NCI-H2107 (cell line): ENCODE data around the gene S100A11.
A peak's percentile ranks its signal among the peaks of the same experiment; 100 is the strongest.

Source experiments
- DNase-seq: peaks from one replicate; lab custom pipeline; 2025; lab: John Stamatoyannopoulos, UW

S100A11 gene

GRCh38 chr1:152001631-152002584 is 34.9 kb downstream of the S100A11 start:
- peak; percentile 22 for DNase-seq

- no peak for DNase-seq
Observed at GRCh38 chr1:152000964-152001630, 35.7 kb downstream of the S100A11 start.

- no peak for DNase-seq
Observed at GRCh38 chr1:151998611-151999362, 38.0 kb downstream of the S100A11 start.

- no peak for DNase-seq
Observed at GRCh38 chr1:151997284-151997570, 39.6 kb downstream of the S100A11 start.

GRCh38 chr1:151995774-151996173 is 41.0 kb downstream of the S100A11 start:
- no peak for DNase-seq

- DNase-seq: no peak
Observed at GRCh38 chr1:151994956-151995355, 41.8 kb downstream of the S100A11 start.

- no peak for DNase-seq
Observed at GRCh38 chr1:151993734-151994496, 42.9 kb downstream of the S100A11 start, which contains the start of gene S100A10. S100A10 (minus strand) TSS chr1:151993859; CDS start chr1:151986230, 7,629 bp downstream.

GRCh38 chr1:151993084-151993733 is 43.6 kb downstream of the S100A11 start:
- DNase-seq: no peak

- DNase-seq: no peak
Observed at GRCh38 chr1:151992303-151993083, 44.3 kb downstream of the S100A11 start.

GRCh38 chr1:151991663-151992302 is 45.0 kb downstream of the S100A11 start:
- no peak for DNase-seq

GRCh38 chr1:151990856-151991198 is 46.0 kb downstream of the S100A11 start:
- DNase-seq: no peak

- DNase-seq: no peak
Observed at GRCh38 chr1:151990058-151990855, 46.5 kb downstream of the S100A11 start.

- no peak for DNase-seq
Observed at GRCh38 chr1:151989211-151989862, 47.5 kb downstream of the S100A11 start.

- DNase-seq: no peak
Observed at GRCh38 chr1:151988405-151988923, 48.3 kb downstream of the S100A11 start.

GRCh38 chr1:151986501-151987190 is 50.2 kb downstream of the S100A11 start:
- no peak for DNase-seq

- DNase-seq: no peak
Observed at GRCh38 chr1:151985768-151986167, 51.0 kb downstream of the S100A11 start.

- DNase-seq: no peak
Observed at GRCh38 chr1:151985270-151985669, 51.5 kb downstream of the S100A11 start.
